ENCODE measurements around the gene BACH2. TPM values are rescaled to one million over a fixed set of nuclear protein-coding genes. Genes with fewer than 3 reads are reported as not detected.
A peak's percentile ranks its signal among the peaks of the same experiment; 100 is the strongest.

BACH2 gene
- total RNA-seq, 5 donors from 2014 or later (not counting 1 experiment from before 2014, with no cell fraction given), result 81.9 to 196 (median 96.7) TPM

DNA sequence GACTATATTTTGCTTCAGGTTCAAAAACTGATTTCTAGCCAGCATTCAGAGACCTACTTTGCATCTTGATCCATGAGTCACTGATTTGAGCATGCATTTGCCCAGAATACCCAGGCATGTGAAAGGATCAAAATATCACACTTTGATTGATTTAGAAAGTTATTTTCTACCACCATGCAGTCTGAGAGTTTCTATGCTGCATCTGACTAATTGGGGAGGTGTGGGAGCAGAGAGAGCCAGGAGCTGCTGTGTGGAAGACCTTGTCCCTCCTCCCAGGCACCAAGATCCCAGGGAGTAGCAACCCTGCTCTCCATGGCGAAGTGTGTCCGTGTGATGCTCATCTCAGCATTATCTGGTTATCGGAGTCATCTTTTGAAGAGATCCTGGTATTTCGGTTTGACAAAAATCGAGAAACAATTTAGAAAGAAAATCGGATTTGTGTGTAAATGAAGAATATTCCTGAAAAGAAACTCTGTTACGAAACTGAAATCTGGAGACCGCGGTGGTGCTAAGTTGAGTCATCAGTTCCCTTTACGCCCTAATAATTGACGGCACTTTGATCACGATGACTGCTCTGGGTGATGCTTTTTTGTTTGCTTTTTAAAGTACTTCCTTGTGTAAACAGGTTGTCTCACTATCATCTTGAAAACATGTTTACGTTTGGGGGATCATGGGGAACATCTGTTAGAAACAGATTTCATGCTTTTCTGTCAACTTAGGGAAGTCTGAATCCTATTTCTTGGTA lies 193.4 kb downstream of the BACH2 start:
- no peak overlapping the region for H3K27ac ChIP-seq (ENCODE audit: low read length)
- 24% methylated on average over 10 of the region's 13 CpGs for WGBS (ENCODE audit: insufficient coverage)
- DNase-seq (peak in 4 of 35 experiments; percentile 15 to 55 (median 22)), ATAC-seq (replicated peaks in 1 of 4) (peak in 3 of 4 experiments; percentile 54 to 66 (median 61))
- H3K27me3 ChIP-seq (replicated peaks in 1 of 2; ENCODE audit: control insufficient read depth in 2 of 2, extremely low read depth in 1 of 2, insufficient read depth in 2 of 2, low read length in 1 of 2), result no peaks in the 10 kb centered on the region
- H3K9me3 ChIP-seq, result no peaks in the 10 kb centered on the region
- H3K4me3 Mint-ChIP-seq, result peak overlapping the region; percentile 74 to 79 (median 78)
- H3K36me3 ChIP-seq (ENCODE audit: control insufficient read depth in 2 of 2, extremely low read depth in 1 of 2, insufficient read depth in 1 of 2, low read length in 1 of 2), result no peaks in the 10 kb centered on the region
- peak overlapping the region in 1 of 2 donors; percentile 39 for H3K4me3 ChIP-seq (ENCODE audit: control insufficient read depth in 1 of 2, extremely low read depth in 1 of 2, low read length in 1 of 2)
- CTCF ChIA-PET, result no interaction called here
- peaks cover 28 to 48% of the 10 kb centered on the region in 2 experiments for H3K4me1 ChIP-seq (ENCODE audit: control insufficient read depth in 1 of 2, extremely low read depth in 1 of 2, insufficient read depth in 2 of 2, low read length in 2 of 2)
- H3K9me3 Mint-ChIP-seq, result no peaks in the 10 kb centered on the region
- peak overlapping the region; percentile 81 to 90 for H3K27ac Mint-ChIP-seq
- peaks cover 76 to 79% (median 78%) of the 10 kb centered on the region in 3 donors for H3K4me1 Mint-ChIP-seq
- no peaks in the 10 kb centered on the region for H3K27me3 Mint-ChIP-seq
- peaks cover 18% of the 10 kb centered on the region for H3K36me3 Mint-ChIP-seq
- POLR2A ChIA-PET, result no interaction called here

- ChIA-PET POLR2A (no interaction called here), CTCF (no interaction called here)
- H3K4me1 ChIP-seq (ENCODE audit: control insufficient read depth in 1 of 2, extremely low read depth in 1 of 2, insufficient read depth in 2 of 2, low read length in 2 of 2), result peaks cover 34 to 48% of the 10 kb centered on the region in 2 experiments
- Mint-ChIP-seq H3K4me3 (no peak overlapping the region), H3K27me3 (no peaks in the 10 kb centered on the region), H3K27ac (no peak overlapping the region), H3K4me1 (peaks cover 78 to 83% (median 82%) of the 10 kb centered on the region in 3 donors), H3K9me3 (no peaks in the 10 kb centered on the region), H3K36me3 (peaks cover 18% of the 10 kb centered on the region)
- ATAC-seq (replicated peaks in 1 of 4) (no peak), DNase-seq (no peak)
- no peak overlapping the region for H3K27ac ChIP-seq (ENCODE audit: low read length)
- H3K4me3 ChIP-seq (ENCODE audit: control insufficient read depth in 1 of 2, extremely low read depth in 1 of 2, low read length in 1 of 2), result no peak overlapping the region
- no peaks in the 10 kb centered on the region for H3K27me3 ChIP-seq (replicated peaks in 1 of 2; ENCODE audit: control insufficient read depth in 2 of 2, extremely low read depth in 1 of 2, insufficient read depth in 2 of 2, low read length in 1 of 2)
- no peaks in the 10 kb centered on the region for H3K36me3 ChIP-seq (ENCODE audit: control insufficient read depth in 2 of 2, extremely low read depth in 1 of 2, insufficient read depth in 1 of 2, low read length in 1 of 2)
- no CpG with 5 or more reads among the region's 1 CpG for WGBS (ENCODE audit: insufficient coverage)
- no peaks in the 10 kb centered on the region for H3K9me3 ChIP-seq
Observed at GRCh38 chr6:90101403-90101802, 195.2 kb downstream of the BACH2 start.

DNA sequence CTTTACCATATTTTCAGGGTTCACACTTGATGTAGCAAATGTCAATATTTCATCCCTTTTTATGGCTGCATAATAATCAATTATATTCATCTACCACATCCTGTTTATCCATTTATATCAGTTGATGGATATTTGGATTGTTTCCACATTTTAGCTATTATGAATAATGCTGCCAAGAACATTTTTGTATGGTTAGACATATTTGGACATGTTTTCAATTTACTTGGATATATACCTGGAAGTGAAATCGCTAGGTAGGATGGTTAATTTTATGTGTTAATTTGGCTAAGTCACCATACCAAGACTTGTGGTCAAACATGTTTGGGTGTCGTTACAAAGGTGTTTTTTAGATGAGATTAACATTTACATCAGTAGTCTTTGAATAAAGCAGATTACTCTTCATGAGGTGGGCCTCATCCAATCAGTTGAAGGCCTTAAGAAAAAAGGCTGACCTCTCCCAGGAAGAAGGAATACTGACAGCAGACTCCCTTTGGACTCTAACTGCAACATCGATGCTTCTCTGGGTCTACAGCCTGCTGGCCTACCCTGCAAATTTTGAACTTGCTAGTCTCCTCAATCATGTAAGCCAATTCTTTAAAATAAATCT lies 196.5 kb downstream of the BACH2 start:
- Histone ChIP-seq H3K36me3 (ENCODE audit: control insufficient read depth in 2 of 2, extremely low read depth in 1 of 2, insufficient read depth in 1 of 2, low read length in 1 of 2) (no peaks in the 10 kb centered on the region), H3K27ac (ENCODE audit: low read length) (no peak overlapping the region), H3K27me3 (replicated peaks in 1 of 2; ENCODE audit: control insufficient read depth in 2 of 2, extremely low read depth in 1 of 2, insufficient read depth in 2 of 2, low read length in 1 of 2) (no peaks in the 10 kb centered on the region), H3K4me1 (ENCODE audit: control insufficient read depth in 1 of 2, extremely low read depth in 1 of 2, insufficient read depth in 2 of 2, low read length in 2 of 2) (peaks cover 41 to 50% of the 10 kb centered on the region in 2 experiments), H3K4me3 (ENCODE audit: control insufficient read depth in 1 of 2, extremely low read depth in 1 of 2, low read length in 1 of 2) (no peak overlapping the region), H3K9me3 (no peaks in the 10 kb centered on the region)
- Mint-ChIP-seq H3K27ac (peak overlapping the region in 1 of 2 donors; percentile 3), H3K9me3 (no peaks in the 10 kb centered on the region), H3K4me1 (peaks cover 81 to 83% (median 82%) of the 10 kb centered on the region in 3 donors), H3K4me3 (no peak overlapping the region), H3K27me3 (no peaks in the 10 kb centered on the region), H3K36me3 (peaks cover 15% of the 10 kb centered on the region)
- DNase-seq, result no peak
- 100% methylated on average over 1 of the region's 3 CpGs for WGBS (ENCODE audit: insufficient coverage)
- POLR2A ChIA-PET, result interaction anchor here in 1 of 2 donors (0.6 kb wide), 1 partner anchor 269 kb away, joined by 3 read pairs; no protein-coding TSS in a partner anchor
- no peak for ATAC-seq (replicated peaks in 1 of 4)
- CTCF ChIA-PET, result no interaction called here

DNA sequence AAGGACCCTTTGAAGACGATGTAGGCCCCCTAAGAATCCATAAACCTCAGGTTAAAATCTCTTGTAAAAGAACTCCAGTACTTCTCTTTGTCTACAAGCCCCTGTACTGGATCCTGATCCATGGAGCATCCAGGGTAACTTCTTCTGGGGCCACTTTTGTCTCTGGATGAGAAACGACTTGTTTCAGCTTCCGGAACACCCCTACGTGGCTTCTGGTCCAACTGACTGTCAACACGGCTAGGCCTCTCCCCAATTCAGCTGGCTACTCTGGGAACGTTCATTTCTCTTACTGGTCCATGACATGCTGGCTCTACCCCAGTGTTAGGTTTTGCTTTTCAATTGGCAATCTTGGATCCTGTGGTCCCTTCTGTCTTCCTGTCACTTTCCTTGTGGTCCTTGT lies 198.0 kb downstream of the BACH2 start:
- peaks cover 9% of the 10 kb centered on the region for H3K36me3 Mint-ChIP-seq
- H3K9me3 Mint-ChIP-seq, result no peaks in the 10 kb centered on the region
- peak overlapping the region in 1 of 3 donors; percentile 55 for H3K4me3 Mint-ChIP-seq
- no peaks in the 10 kb centered on the region for H3K36me3 ChIP-seq (ENCODE audit: control insufficient read depth in 2 of 2, extremely low read depth in 1 of 2, insufficient read depth in 1 of 2, low read length in 1 of 2)
- H3K27ac Mint-ChIP-seq, result peak overlapping the region; percentile 40 to 75
- H3K4me1 ChIP-seq (ENCODE audit: control insufficient read depth in 1 of 2, extremely low read depth in 1 of 2, insufficient read depth in 2 of 2, low read length in 2 of 2), result peaks cover 29 to 62% of the 10 kb centered on the region in 2 experiments
- peaks cover 81 to 84% (median 83%) of the 10 kb centered on the region in 3 donors for H3K4me1 Mint-ChIP-seq
- ChIA-PET CTCF (interaction anchor here in 1 of 2 donors (1.0 to 2.0 kb wide), 3 partner anchors 11 to 294 kb away, joined by 4 to 7 read pairs (median 5); no protein-coding TSS in a partner anchor), POLR2A (interaction anchor here in 1 of 2 donors (0.5 kb wide), 1 partner anchor 707 kb away, joined by 5 read pairs; no protein-coding TSS in a partner anchor)
- WGBS (ENCODE audit: insufficient coverage), result 78% methylated on average over 6 of the region's 6 CpGs
- no peak overlapping the region for H3K4me3 ChIP-seq (ENCODE audit: control insufficient read depth in 1 of 2, extremely low read depth in 1 of 2, low read length in 1 of 2)
- DNase-seq (no peak), ATAC-seq (replicated peaks in 1 of 4) (no peak)
- H3K27me3 Mint-ChIP-seq, result no peaks in the 10 kb centered on the region
- H3K27ac ChIP-seq (ENCODE audit: low read length), result no peak overlapping the region
- no peaks in the 10 kb centered on the region for H3K9me3 ChIP-seq
- no peaks in the 10 kb centered on the region for H3K27me3 ChIP-seq (replicated peaks in 1 of 2; ENCODE audit: control insufficient read depth in 2 of 2, extremely low read depth in 1 of 2, insufficient read depth in 2 of 2, low read length in 1 of 2)

GRCh38 chr6:90098001-90098531 lies 198.6 kb downstream of the BACH2 start:
- 61% methylated on average over 3 of the region's 4 CpGs for WGBS (ENCODE audit: insufficient coverage)
- peaks cover 77 to 84% (median 80%) of the 10 kb centered on the region in 3 donors for H3K4me1 Mint-ChIP-seq
- ATAC-seq (replicated peaks in 1 of 4) (peak; percentile 56 to 75 (median 64)), DNase-seq (peak in 28 of 35 experiments; percentile 20 to 68 (median 48))
- H3K9me3 Mint-ChIP-seq, result no peaks in the 10 kb centered on the region
- H3K36me3 ChIP-seq (ENCODE audit: control insufficient read depth in 2 of 2, extremely low read depth in 1 of 2, insufficient read depth in 1 of 2, low read length in 1 of 2), result no peaks in the 10 kb centered on the region
- H3K4me3 ChIP-seq (ENCODE audit: control insufficient read depth in 1 of 2, extremely low read depth in 1 of 2, low read length in 1 of 2), result no peak overlapping the region
- H3K27me3 Mint-ChIP-seq, result no peaks in the 10 kb centered on the region
- H3K4me1 ChIP-seq (ENCODE audit: control insufficient read depth in 1 of 2, extremely low read depth in 1 of 2, insufficient read depth in 2 of 2, low read length in 2 of 2), result peaks cover 27 to 66% of the 10 kb centered on the region in 2 experiments
- no peak overlapping the region for H3K27ac ChIP-seq (ENCODE audit: low read length)
- ChIA-PET CTCF (interaction anchor here (0.7 to 2.0 kb wide), 5 partner anchors 8 to 295 kb away, joined by 3 to 7 read pairs (median 4); no protein-coding TSS in a partner anchor), POLR2A (interaction anchor here (0.5 to 0.7 kb wide), 2 partner anchors 186 to 706 kb away, joined by 3 to 5 read pairs; no protein-coding TSS in a partner anchor)
- peak overlapping the region; percentile 11 to 75 for H3K27ac Mint-ChIP-seq
- H3K4me3 Mint-ChIP-seq, result peak overlapping the region in 1 of 3 donors; percentile 55
- peaks cover 3% of the 10 kb centered on the region for H3K36me3 Mint-ChIP-seq
- H3K27me3 ChIP-seq (replicated peaks in 1 of 2; ENCODE audit: control insufficient read depth in 2 of 2, extremely low read depth in 1 of 2, insufficient read depth in 2 of 2, low read length in 1 of 2), result no peaks in the 10 kb centered on the region
- no peaks in the 10 kb centered on the region for H3K9me3 ChIP-seq

DNA sequence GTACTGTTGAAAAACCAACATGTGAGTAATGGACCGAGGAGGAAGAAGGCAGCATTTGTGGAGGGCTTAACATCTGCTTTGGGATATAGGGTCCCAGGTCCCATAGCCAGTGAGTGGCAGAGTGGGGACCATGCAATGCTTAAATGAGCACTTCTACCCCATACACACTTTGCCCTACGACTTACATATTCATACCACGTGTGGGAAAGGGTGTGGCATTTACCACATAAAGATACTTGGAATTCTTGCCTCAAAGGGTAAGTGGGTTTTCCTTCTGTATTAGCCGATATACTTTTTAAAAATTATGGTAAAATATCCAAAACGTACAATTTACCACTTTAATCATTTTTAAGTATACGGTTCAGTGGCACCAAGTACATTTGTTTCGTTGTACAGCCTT lies 199.3 kb downstream of the BACH2 start:
- no peak overlapping the region for H3K27ac ChIP-seq (ENCODE audit: low read length)
- CTCF ChIA-PET, result interaction anchor here (0.7 to 2.0 kb wide), 5 partner anchors 9 to 295 kb away, joined by 3 to 7 read pairs (median 4); no protein-coding TSS in a partner anchor
- peaks cover 79 to 86% (median 82%) of the 10 kb centered on the region in 3 donors for H3K4me1 Mint-ChIP-seq
- H3K9me3 ChIP-seq, result no peaks in the 10 kb centered on the region
- no peaks in the 10 kb centered on the region for H3K9me3 Mint-ChIP-seq
- no CpG with 5 or more reads among the region's 7 CpGs for WGBS (ENCODE audit: insufficient coverage)
- no peaks in the 10 kb centered on the region for H3K36me3 ChIP-seq (ENCODE audit: control insufficient read depth in 2 of 2, extremely low read depth in 1 of 2, insufficient read depth in 1 of 2, low read length in 1 of 2)
- H3K36me3 Mint-ChIP-seq, result no peaks in the 10 kb centered on the region
- DNase-seq (no peak), ATAC-seq (replicated peaks in 1 of 4) (no peak)
- H3K27me3 Mint-ChIP-seq, result no peaks in the 10 kb centered on the region
- no peak overlapping the region for H3K4me3 ChIP-seq (ENCODE audit: control insufficient read depth in 1 of 2, extremely low read depth in 1 of 2, low read length in 1 of 2)
- H3K27me3 ChIP-seq (replicated peaks in 1 of 2; ENCODE audit: control insufficient read depth in 2 of 2, extremely low read depth in 1 of 2, insufficient read depth in 2 of 2, low read length in 1 of 2), result no peaks in the 10 kb centered on the region
- peak overlapping the region in 1 of 3 donors; percentile 50 for H3K4me3 Mint-ChIP-seq
- H3K4me1 ChIP-seq (ENCODE audit: control insufficient read depth in 1 of 2, extremely low read depth in 1 of 2, insufficient read depth in 2 of 2, low read length in 2 of 2), result peaks cover 26 to 69% of the 10 kb centered on the region in 2 experiments
- peak overlapping the region; percentile 17 to 67 for H3K27ac Mint-ChIP-seq
- POLR2A ChIA-PET, result no interaction called here
